Stimulated activated CD8-positive, alpha-beta memory T cell treated with anti-CD3 and anti-CD28 coated beads, Interleukin-15, amount 100 ng/mL, for 48 hours (primary cell): Measurements from ENCODE around the gene TRPM4.

Experiments used
- DNase-seq, 2 donors: peaks; one replicate each; pipeline ENCODE4 v3.0.0-alpha.2; 2020; ENCODE audit warnings: low read depth in 2 of 2

The TRPM4 gene

DNA sequence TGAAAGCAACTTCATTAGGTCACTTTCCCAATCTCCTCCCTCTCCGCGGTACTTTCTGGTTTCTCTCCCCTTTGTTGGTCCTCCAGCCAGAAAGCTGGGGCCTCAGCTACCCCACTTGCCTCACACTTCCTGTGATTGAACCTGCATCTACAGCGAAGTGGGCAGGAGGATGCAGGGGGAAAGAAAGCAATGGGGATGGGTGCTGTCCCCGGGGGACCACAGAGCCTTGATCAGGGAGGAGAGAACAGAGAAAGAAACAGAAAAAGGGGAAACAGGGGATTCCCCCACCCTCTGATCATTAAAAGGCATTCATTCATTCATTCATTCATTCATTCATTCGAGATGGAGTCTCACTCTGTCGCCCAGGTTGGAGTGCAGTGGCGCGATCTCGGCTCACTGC lies 74.2 kb downstream of the TRPM4 start:
- DNase-seq: no peak

DNA sequence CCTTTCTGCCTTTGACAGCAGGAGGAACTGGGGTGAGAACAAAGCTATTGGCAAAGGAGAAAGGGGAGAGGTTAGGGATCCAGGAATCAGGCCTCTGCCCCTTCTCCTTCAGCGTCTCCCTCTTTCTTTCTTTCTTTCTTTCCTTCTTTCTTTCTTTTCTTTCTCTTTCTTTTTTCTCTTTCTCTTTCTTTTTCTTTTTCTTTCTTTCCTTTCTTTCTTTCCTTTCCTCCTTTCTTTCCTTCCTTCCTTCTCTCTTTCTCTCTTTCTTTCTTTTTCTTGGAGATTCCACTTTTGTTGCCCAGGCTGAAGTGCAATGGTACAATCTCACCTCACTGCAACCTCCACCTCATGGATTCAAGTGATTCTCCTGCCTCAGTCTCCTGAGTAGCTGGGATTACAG lies 75.6 kb downstream of the TRPM4 start:
- no peak for DNase-seq

DNA sequence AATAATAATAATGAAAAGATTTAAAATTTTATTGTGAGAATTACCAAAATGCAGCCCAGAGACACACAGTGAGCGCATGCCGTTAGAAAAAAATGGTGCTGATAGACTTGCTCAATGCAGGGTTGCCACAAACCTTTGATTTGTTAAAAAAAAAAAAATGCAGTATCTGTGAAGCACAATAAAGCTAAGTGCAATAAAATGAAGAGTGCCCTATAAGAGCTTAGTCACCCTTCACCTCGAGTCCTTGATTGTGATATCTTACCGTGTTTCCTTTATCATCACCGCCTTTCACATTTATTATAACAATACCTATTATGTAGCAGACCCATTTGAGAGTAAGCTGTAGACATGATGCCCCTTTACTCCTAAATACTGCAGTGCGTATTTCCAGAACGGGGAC lies 84.2 kb downstream of the TRPM4 start:
- no peak for DNase-seq

DNA sequence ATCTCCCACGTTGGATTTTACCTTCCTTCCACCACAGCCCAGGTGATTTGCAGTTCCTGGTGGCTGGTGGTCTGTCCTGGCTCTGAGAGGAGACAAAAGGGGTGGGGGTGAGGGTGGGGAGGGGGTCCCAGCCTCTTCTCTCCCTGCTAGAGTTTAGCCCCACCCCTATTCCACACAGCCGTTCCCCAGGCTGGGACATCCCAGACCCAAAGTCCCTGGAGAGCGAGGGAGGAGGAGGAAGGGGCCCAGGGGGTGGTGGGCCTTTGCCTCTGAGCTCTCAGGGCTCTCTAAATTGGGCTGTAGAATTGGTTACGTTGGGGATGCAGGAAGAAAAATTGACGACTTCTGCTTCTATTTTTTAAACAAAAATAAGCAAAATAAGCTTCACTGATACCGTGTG lies 85.5 kb downstream of the TRPM4 start:
- DNase-seq: no peak

DNA sequence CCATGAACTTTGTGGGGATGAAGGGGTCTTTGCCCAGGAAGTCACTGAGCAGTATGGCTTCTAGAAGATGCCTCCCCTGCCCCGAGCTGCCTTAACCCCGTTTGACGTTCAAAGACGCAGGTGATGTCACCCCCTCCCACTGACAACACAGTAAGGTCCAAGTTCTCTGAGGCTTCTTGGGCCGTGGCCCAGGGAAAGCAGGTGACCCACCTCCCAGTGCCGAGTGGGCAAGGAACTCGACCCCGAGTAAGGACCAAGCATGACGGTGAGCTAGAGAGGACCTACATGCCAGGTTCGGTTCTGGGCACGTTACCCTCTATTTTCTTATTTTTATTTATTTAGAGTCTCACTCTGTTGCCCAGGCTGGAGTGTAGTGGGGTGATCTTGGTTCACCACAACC lies 86.1 kb downstream of the TRPM4 start:
- no peak for DNase-seq

DNA sequence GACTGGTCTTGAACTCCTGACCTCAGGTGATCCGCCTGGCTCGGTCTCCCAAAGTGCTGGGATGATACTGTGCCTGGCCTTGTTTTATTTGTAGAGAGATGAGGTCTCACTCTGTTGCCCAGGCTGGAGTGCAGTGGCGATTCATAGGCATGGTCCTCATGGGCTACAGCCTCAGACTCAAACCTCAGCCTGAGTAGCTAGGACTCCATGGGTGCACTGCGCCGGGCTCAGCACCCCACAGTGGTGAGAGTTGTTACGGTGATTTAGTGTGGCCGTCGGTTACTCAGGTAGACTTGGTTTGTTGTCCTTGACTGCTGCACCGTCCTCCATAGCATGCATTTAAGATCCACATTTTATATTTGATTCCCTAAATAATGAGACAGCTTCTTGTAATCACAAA lies 86.7 kb downstream of the TRPM4 start:
- DNase-seq: no peak

DNA sequence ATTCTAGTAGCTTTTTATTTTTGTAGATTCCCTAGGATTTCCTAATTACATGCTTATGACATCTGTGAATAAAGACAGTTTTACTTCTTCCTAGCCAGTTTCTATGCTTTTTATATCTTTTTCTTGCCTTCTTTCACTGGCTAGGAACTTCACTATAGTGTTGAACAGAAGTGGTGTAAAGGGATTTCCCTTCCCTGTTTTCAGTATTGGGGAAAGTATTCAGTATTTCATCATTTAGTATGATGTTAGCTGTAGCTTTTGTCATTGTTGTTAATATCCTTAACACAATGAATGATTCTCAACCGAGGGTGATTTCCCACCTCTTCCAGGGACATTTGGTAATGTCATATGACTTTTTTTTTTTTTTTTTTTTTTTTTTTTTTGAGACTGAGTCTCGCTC lies 90.1 kb downstream of the TRPM4 start:
- no peak for DNase-seq

DNA sequence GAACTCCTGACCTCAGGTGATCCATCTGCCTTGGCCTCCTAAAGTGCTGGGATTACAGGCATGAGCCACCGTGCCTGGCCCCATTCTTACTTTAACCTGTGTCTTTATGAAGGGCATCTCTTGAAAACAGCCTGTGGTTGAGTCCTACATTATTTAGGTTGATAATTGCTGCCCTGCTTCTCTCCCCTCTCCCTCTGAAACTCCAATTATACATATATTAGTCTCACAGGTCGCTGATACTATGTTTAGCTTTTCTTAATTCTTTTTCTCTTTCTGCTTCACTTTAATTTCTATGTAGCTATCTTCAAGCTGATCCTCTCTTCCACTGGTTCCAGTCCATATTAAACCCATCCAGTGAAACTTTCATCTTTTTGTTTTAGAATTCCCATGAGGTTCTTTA lies 92.3 kb downstream of the TRPM4 start:
- no peak for DNase-seq

DNA sequence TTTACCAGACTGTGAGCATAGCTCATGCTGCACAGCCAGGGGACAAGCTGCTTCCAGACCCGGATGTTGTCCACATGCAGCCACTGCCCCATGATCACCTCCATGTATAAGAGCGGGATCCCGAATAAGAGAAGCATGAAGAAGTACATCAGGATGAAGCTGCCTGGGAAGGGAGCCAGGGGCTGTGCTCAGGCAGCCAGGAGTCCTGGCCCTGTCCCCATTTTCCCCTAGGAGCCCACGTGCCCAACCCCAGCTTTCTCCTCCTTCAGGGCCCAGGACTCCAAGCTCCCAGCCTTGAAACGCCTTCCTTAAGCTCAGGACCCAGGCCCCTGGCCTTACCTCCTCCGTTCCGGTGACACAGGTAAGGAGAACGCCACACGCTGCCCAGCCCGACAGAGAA lies 98.1 kb downstream of the TRPM4 start:
- no peak for DNase-seq

DNA sequence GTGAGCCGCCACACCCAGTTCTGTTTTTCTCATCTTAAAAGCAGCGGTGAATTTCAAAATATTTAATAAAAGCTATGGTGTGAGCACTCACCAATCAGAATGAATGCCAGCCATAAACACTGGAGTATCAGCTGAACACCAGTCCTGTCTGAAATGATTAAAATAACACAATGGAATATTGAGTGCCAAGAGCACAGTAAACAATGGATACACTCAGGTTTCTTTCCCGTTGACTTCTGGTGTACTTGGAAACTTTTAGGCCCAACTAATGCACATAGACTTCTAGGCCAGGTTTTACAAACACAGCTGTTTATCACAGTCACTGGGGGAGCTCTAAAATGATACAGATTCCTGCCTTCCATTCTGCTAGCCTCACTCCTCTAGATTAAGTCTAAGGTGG lies 99.1 kb downstream of the TRPM4 start:
- DNase-seq: no peak
